Neutrophil (primary cell): Measurements from ENCODE around the gene STON2.

Source experiments
- H3K27ac ChIP-seq: fragments of 200-600 bp; sonication (generic); 2 replicates; pipeline ENCODE4 v1.5.1; 2016; ENCODE audit warnings: mild to moderate bottlenecking, moderate library complexity
- H3K27me3 ChIP-seq: fragments of 200-600 bp; sonication (generic); 2 replicates; pipeline ENCODE4 v1.6.0; 2016; ENCODE audit warnings: mild to moderate bottlenecking
- H3K36me3 ChIP-seq: fragments of 200-600 bp; sonication (generic); 2 replicates; pipeline ENCODE4 v1.5.1; 2017
- H3K4me1 ChIP-seq, 2 experiments: fragments of 200-600 bp in 1 of 2; sonication (generic) in 1 of 2; 1 replicate in 1 of 2; 2 replicates in 1 of 2; pipeline versions ENCODE4 v1.5.1 to v1.6.1; 2013 to 2016; ENCODE audit warnings: low read depth in 1 of 2, low read length in 1 of 2, mild to moderate bottlenecking in 1 of 2, moderate library complexity in 1 of 2; ENCODE audit not compliant: control insufficient read depth in 1 of 2, insufficient read depth in 1 of 2
- H3K4me3 ChIP-seq, 2 experiments: fragments of 200-600 bp in 1 of 2; sonication (generic) in 1 of 2; 1 replicate in 1 of 2; 2 replicates in 1 of 2; pipeline ENCODE4 v1.5.1; 2013 to 2016; ENCODE audit warnings: low read depth in 1 of 2, low read length in 1 of 2, mild to moderate bottlenecking in 1 of 2, moderate library complexity in 1 of 2
- H3K9me3 ChIP-seq: fragments of 200-600 bp; sonication (generic); 2 replicates; pipeline ENCODE4 v1.5.1; 2016
- TF ChIP-seq, protein P1 (sequence below): fragments of 200-600 bp; sonication (generic); IDR thresholded peaks from 2 replicates; pipeline ENCODE4 v1.5.1; 2016; ENCODE audit warnings: antibody characterized with exemption

The STON2 gene

DNA sequence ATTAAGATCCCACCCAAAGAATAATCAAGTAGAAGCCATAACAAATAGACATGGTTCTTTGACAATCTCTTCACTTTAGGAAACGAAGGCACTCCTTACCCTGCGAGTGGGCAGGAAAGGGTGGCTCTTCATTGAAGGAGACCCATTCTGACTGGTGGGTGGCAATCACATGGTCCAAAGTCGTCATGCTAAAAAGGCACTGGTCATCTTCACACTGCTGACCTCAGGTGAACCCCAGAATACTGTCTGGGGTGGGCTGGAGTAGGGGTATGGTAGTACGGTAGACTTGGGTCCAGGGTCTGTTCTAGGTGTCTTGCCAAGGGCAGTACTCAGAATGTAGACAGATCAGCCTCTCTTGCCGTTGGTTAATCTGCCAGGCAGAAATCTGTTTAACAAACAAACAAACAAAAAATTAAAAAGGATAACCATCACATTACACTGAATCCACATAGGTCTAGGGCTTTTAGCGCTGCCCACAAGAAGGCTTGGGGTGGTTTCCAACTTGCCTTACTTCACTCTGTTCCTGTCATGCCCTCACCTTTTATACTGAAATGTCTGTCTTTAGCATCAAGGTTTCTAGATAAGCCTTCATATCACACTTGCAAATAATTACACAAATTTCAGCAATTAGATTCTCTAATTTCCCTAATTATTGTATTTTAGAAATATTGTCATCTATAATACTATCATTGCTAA lies 1.8 kb downstream of the STON2 start:
- TF ChIP-seq, protein P1, sequence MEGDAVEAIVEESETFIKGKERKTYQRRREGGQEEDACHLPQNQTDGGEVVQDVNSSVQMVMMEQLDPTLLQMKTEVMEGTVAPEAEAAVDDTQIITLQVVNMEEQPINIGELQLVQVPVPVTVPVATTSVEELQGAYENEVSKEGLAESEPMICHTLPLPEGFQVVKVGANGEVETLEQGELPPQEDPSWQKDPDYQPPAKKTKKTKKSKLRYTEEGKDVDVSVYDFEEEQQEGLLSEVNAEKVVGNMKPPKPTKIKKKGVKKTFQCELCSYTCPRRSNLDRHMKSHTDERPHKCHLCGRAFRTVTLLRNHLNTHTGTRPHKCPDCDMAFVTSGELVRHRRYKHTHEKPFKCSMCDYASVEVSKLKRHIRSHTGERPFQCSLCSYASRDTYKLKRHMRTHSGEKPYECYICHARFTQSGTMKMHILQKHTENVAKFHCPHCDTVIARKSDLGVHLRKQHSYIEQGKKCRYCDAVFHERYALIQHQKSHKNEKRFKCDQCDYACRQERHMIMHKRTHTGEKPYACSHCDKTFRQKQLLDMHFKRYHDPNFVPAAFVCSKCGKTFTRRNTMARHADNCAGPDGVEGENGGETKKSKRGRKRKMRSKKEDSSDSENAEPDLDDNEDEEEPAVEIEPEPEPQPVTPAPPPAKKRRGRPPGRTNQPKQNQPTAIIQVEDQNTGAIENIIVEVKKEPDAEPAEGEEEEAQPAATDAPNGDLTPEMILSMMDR, result no peak
- H3K4me1 ChIP-seq, result no peaks in the 10 kb centered on the region

DNA sequence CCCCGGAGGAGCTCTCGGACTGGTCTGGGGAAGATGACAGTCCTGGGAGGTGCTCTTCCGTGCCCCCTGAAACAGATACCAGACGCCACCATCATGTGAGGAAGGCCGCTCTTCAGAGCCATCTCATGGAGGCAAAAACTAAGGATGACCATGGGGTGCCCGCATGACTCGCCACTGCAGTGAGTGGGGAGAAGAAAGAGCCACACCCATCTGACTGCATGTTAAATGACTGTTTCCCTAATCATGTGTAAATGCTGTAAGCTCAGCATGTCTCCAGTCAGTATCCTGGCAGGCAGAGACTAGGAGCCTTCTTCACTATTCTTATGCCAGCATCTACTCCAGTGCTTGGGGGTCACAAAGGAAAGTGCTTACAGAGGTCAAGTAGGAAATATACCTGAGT lies 4.0 kb downstream of the STON2 start:
- Histone ChIP-seq H3K27me3 (no peaks in the 10 kb centered on the region), H3K36me3 (no peaks in the 10 kb centered on the region), H3K9me3 (no peaks in the 10 kb centered on the region), H3K4me3 (no peak overlapping the region), H3K4me1 (no peaks in the 10 kb centered on the region), H3K27ac (no peak overlapping the region)
- TF ChIP-seq, protein P1, result no peak

More for the DNA sequence above, 1.8 kb downstream of the STON2 start:
- H3K27ac ChIP-seq, result no peak overlapping the region
- no peak overlapping the region for H3K4me3 ChIP-seq
- no peaks in the 10 kb centered on the region for H3K36me3 ChIP-seq
- no peaks in the 10 kb centered on the region for H3K27me3 ChIP-seq
- no peaks in the 10 kb centered on the region for H3K9me3 ChIP-seq

DNA sequence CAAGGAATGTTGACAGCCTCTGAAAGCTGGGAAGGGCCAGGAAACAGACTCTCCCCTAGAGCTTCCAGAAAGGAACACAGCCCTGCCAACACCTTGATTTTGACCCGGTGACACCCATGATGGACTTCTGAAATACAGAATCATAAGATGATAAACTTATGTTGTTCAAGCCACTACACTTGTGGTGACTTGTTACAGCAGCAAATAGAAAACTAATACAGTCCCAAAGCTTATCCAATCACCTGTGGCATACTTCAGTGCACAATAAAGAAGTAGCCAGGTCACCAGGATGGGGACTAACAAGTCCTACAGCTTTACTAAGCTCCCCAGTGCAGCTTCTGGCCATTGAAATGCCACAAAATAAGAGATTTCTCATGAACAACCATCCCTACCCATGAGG lies 5.4 kb downstream of the STON2 start:
- H3K27me3 ChIP-seq, result no peaks in the 10 kb centered on the region
- H3K4me1 ChIP-seq, result no peaks in the 10 kb centered on the region
- H3K4me3 ChIP-seq, result no peak overlapping the region
- no peaks in the 10 kb centered on the region for H3K9me3 ChIP-seq
- H3K27ac ChIP-seq, result no peak overlapping the region
- H3K36me3 ChIP-seq, result no peaks in the 10 kb centered on the region
- TF ChIP-seq, protein P1, result no peak

DNA sequence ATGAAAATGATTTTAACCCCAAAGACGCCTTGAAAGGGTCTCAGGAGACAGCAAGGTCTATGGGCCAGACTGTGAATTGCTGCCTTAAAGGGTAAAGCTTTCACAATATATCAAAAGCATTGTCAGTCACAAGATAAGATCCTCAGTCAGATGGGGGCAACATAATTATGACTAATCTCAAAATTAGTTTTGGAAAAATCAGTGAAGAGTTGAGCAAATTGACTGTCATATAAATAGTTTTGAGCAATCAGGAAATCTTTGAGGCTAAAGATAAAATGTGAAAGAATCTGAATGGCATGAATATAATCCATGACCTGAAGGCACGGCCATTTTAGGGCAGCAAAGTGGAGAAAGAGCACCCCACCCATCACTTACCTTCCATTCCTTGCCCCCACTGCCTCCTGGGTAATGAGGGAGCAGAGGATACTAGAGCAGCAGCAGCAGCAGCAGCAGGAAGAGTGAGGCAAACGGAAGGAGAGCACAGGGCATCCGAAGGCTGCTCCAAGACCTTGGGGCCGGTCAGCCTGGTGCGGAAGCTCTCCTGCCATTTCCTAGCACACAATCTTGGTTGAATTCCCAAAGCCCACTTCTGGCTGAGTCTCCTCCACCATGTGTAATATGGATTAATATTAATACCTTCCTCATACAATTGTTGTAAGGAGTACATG lies 7.0 kb downstream of the STON2 start:
- Histone ChIP-seq H3K4me3 (no peak overlapping the region), H3K9me3 (no peaks in the 10 kb centered on the region), H3K27me3 (no peaks in the 10 kb centered on the region), H3K27ac (no peak overlapping the region), H3K36me3 (no peaks in the 10 kb centered on the region), H3K4me1 (no peaks in the 10 kb centered on the region)
- TF ChIP-seq, protein P1, result no peak

DNA sequence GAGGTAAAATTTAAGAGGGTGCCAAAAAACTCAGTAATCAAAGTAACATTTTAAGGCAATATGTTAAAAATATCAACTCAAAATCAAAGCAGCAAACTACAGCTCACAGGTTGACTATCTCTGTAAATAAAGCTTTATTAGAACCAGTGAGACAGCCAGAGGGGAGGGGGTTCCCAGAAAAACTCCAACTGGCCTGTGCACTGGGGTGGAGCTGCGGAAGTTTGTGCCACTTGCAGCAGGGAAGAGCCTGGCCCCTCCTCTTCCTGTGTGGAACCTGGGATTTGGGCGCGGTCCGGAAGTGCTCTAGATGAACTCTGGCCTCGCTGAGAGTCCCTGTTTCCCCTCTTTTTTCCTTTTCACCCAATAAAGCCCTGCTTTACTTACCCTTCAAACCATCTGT lies 8.1 kb downstream of the STON2 start:
- H3K36me3 ChIP-seq, result no peaks in the 10 kb centered on the region
- no peaks in the 10 kb centered on the region for H3K9me3 ChIP-seq
- no peak overlapping the region for H3K27ac ChIP-seq
- H3K27me3 ChIP-seq, result no peaks in the 10 kb centered on the region
- TF ChIP-seq, protein P1, result no peak
- H3K4me3 ChIP-seq, result no peak overlapping the region
- H3K4me1 ChIP-seq, result no peaks in the 10 kb centered on the region
